ENCODE measurements around the gene SMIM35.

The SMIM35 gene

GRCh38 chr11:118002541-118003423 lies 84.0 kb downstream of the SMIM35 start:
- DNase-seq (ENCODE audit: low read depth) = no peak

- no peak for DNase-seq (ENCODE audit: low read depth)
These were observed 84.7 kb downstream of the SMIM35 start for GRCh38 chr11:118002010-118002540.

- DNase-seq (ENCODE audit: low read depth) = no peak
These were observed 85.2 kb downstream of the SMIM35 start for GRCh38 chr11:118001494-118001971.

GRCh38 chr11:118000850-118001228 lies 85.9 kb downstream of the SMIM35 start:
- no peak for DNase-seq (ENCODE audit: low read depth)

- no peak for DNase-seq (ENCODE audit: low read depth)
These were observed 86.5 kb downstream of the SMIM35 start for GRCh38 chr11:118000067-118000849.

- DNase-seq (ENCODE audit: low read depth) = no peak
These were observed 87.3 kb downstream of the SMIM35 start for GRCh38 chr11:117999354-117999993.

- no peak for DNase-seq (ENCODE audit: low read depth)
These were observed 88.0 kb downstream of the SMIM35 start for GRCh38 chr11:117998664-117999353.

GRCh38 chr11:117997823-117998579 lies 88.8 kb downstream of the SMIM35 start:
- DNase-seq (ENCODE audit: low read depth) = no peak

GRCh38 chr11:117997406-117997805 lies 89.4 kb downstream of the SMIM35 start:
- no peak for DNase-seq (ENCODE audit: low read depth)

GRCh38 chr11:117996058-117996457 lies 90.7 kb downstream of the SMIM35 start:
- DNase-seq (ENCODE audit: low read depth) = no peak

- DNase-seq (ENCODE audit: low read depth) = no peak
These were observed 91.3 kb downstream of the SMIM35 start for GRCh38 chr11:117995472-117995871.

- no peak for DNase-seq (ENCODE audit: low read depth)
These were observed 92.6 kb downstream of the SMIM35 start for GRCh38 chr11:117993988-117994745.

- DNase-seq (ENCODE audit: low read depth) = no peak
These were observed 94.1 kb downstream of the SMIM35 start for GRCh38 chr11:117992620-117993019.

- no peak for DNase-seq (ENCODE audit: low read depth)
These were observed 94.6 kb downstream of the SMIM35 start for GRCh38 chr11:117992136-117992535.

GRCh38 chr11:117989351-117990102 lies 97.2 kb downstream of the SMIM35 start:
- no peak for DNase-seq (ENCODE audit: low read depth)

GRCh38 chr11:117986981-117987574 lies 99.7 kb downstream of the SMIM35 start:
- DNase-seq (ENCODE audit: low read depth) = no peak

- no peak for DNase-seq (ENCODE audit: low read depth)
These were observed 100.5 kb downstream of the SMIM35 start, which contains the start of gene IL10RA for GRCh38 chr11:117985953-117986887. IL10RA (plus strand) TSS chr11:117986394; CDS start chr11:117986468, 74 bp downstream.

- DNase-seq (ENCODE audit: low read depth) = no peak
These were observed 102.3 kb downstream of the SMIM35 start for GRCh38 chr11:117984476-117984875.
